Measurements from ENCODE around the gene PCBD2.
"Not testable (repeated sequence)": the region's sequence is repeated elsewhere in the genome, so short reads cannot be mapped to it uniquely, and the experiment has no call there.

The PCBD2 gene
- total RNA-seq: 11.9 to 20.1 (median 15.9) reads per million in 3 donors

- H3K4me1 ChIP-seq (ENCODE audit: control insufficient read depth, insufficient read depth, low read length, poor library complexity, severe bottlenecking): no peaks in the 10 kb centered on the region
These were observed at the start of gene PCBD2 for GRCh38 chr5:134904610-134905245. TSS of gene PCBD2 (plus strand) at chr5:134905131. CDS start at chr5:134905140, 9 bp downstream.

DNA sequence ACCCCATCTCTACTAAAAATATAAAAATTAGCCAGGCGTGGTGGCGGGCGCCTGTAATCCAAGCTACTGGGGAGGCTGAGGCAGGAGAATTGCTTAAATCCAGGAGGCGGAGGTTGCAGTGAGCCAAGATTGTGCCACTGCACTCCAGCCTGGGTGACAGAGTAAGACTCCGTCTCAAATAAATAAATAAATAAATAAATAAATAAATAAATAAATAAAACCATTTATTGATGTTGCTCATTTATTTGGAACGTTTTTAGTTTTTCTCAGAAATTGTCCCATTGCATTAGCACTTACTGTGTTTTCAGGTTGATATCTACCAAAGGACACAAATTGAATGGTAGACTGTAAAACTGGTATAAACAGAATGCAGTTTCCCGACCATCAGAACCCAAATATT lies 48.5 kb upstream of the PCBD2 start:
- H3K36me3 ChIP-seq (ENCODE audit: control insufficient read depth, insufficient read depth, low read length): peaks cover 39% of the 10 kb centered on the region
- H3K27me3 ChIP-seq (replicated peaks; ENCODE audit: control insufficient read depth, insufficient read depth, low read length, poor library complexity, severe bottlenecking); DNase-seq; H3K9me3 ChIP-seq (ENCODE audit: control insufficient read depth, low read length); H3K4me3 ChIP-seq (ENCODE audit: insufficient read depth, low read depth, low read length, poor library complexity, severe bottlenecking); H3K4me1 ChIP-seq (ENCODE audit: control insufficient read depth, insufficient read depth, low read length, poor library complexity, severe bottlenecking); H3K27ac ChIP-seq (ENCODE audit: insufficient read depth, low read length, poor library complexity, severe bottlenecking): not testable (repeated sequence)

More at GRCh38 chr5:134904610-134905245, at the start of gene PCBD2:
- H3K9me3 ChIP-seq (ENCODE audit: control insufficient read depth, low read length): no peaks in the 10 kb centered on the region
- no peaks in the 10 kb centered on the region for H3K27me3 ChIP-seq (replicated peaks; ENCODE audit: control insufficient read depth, insufficient read depth, low read length, poor library complexity, severe bottlenecking)
- peaks cover 4% of the 10 kb centered on the region for H3K36me3 ChIP-seq (ENCODE audit: control insufficient read depth, insufficient read depth, low read length)
- peak within 1 kb of the TSS; percentile 77 for H3K4me3 ChIP-seq (ENCODE audit: insufficient read depth, low read depth, low read length, poor library complexity, severe bottlenecking)
- H3K27ac ChIP-seq (ENCODE audit: insufficient read depth, low read length, poor library complexity, severe bottlenecking): peak within 1 kb of the TSS; percentile 94
- DNase-seq: peak; percentile 79 to 85 (median 82)

DNA sequence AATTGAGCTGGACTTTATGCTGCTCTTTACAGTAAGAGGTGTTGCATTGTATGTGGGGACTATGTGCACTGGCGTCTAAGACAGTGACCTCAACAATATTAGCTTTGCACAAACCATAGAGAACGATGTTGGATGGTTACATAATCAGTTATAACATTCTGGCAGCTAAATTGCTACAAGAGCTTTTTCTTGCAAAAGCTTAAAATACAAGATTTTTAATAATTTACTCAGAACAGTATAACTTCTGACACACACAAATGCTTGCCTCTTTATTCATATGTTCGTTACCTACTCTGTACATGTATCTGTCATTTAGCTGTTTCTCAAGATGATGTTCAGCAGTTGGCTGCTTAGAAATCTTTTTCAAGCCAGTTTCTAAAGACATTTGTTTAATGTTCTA lies 47.5 kb upstream of the PCBD2 start:
- Histone ChIP-seq H3K36me3 (ENCODE audit: control insufficient read depth, insufficient read depth, low read length) (peaks cover 36% of the 10 kb centered on the region), H3K27ac (ENCODE audit: insufficient read depth, low read length, poor library complexity, severe bottlenecking) (no peak overlapping the region), H3K4me3 (ENCODE audit: insufficient read depth, low read depth, low read length, poor library complexity, severe bottlenecking) (no peak overlapping the region), H3K4me1 (ENCODE audit: control insufficient read depth, insufficient read depth, low read length, poor library complexity, severe bottlenecking) (no peaks in the 10 kb centered on the region), H3K27me3 (replicated peaks; ENCODE audit: control insufficient read depth, insufficient read depth, low read length, poor library complexity, severe bottlenecking) (no peaks in the 10 kb centered on the region), H3K9me3 (ENCODE audit: control insufficient read depth, low read length) (no peaks in the 10 kb centered on the region)
- DNase-seq: no peak

DNA sequence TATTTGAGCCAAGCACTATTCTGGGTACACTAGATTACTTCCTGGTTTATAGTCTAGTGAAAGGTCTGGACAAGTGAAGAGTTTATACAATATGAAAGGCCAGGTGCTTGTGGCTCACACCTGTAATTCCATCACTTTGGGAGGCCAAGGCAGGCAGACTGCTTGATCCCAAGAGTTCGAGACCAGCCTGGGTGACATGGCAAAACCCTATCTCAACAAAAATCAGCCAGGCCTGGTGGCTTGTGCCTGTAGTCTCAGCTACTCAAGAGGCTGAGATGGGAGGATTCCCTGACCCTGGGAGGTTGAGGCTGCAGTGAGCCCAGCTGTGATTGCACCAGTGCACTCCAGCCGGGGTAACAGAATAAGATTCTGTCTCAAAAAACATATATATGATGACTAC lies 40.2 kb upstream of the PCBD2 start:
- Histone ChIP-seq H3K4me1 (ENCODE audit: control insufficient read depth, insufficient read depth, low read length, poor library complexity, severe bottlenecking) (no peaks in the 10 kb centered on the region), H3K9me3 (ENCODE audit: control insufficient read depth, low read length) (no peaks in the 10 kb centered on the region), H3K36me3 (ENCODE audit: control insufficient read depth, insufficient read depth, low read length) (no peaks in the 10 kb centered on the region)

GRCh38 chr5:134873494-134873893 lies 31.4 kb upstream of the PCBD2 start:
- Histone ChIP-seq H3K4me1 (ENCODE audit: control insufficient read depth, insufficient read depth, low read length, poor library complexity, severe bottlenecking) (peaks cover 18% of the 10 kb centered on the region), H3K27ac (ENCODE audit: insufficient read depth, low read length, poor library complexity, severe bottlenecking) (peak overlapping the region; percentile 85), H3K9me3 (ENCODE audit: control insufficient read depth, low read length) (no peaks in the 10 kb centered on the region), H3K4me3 (ENCODE audit: insufficient read depth, low read depth, low read length, poor library complexity, severe bottlenecking) (peak overlapping the region; percentile 72), H3K36me3 (ENCODE audit: control insufficient read depth, insufficient read depth, low read length) (no peaks in the 10 kb centered on the region), H3K27me3 (replicated peaks; ENCODE audit: control insufficient read depth, insufficient read depth, low read length, poor library complexity, severe bottlenecking) (no peaks in the 10 kb centered on the region)
- DNase-seq: no peak

More for the DNA sequence above, 40.2 kb upstream of the PCBD2 start:
- no peak for DNase-seq
- Histone ChIP-seq H3K4me3 (ENCODE audit: insufficient read depth, low read depth, low read length, poor library complexity, severe bottlenecking) (no peak overlapping the region), H3K27ac (ENCODE audit: insufficient read depth, low read length, poor library complexity, severe bottlenecking) (no peak overlapping the region), H3K27me3 (replicated peaks; ENCODE audit: control insufficient read depth, insufficient read depth, low read length, poor library complexity, severe bottlenecking) (no peaks in the 10 kb centered on the region)

- H3K9me3 ChIP-seq (ENCODE audit: control insufficient read depth, low read length): no peaks in the 10 kb centered on the region
- peaks cover 18% of the 10 kb centered on the region for H3K4me1 ChIP-seq (ENCODE audit: control insufficient read depth, insufficient read depth, low read length, poor library complexity, severe bottlenecking)
- H3K27me3 ChIP-seq (replicated peaks; ENCODE audit: control insufficient read depth, insufficient read depth, low read length, poor library complexity, severe bottlenecking): no peaks in the 10 kb centered on the region
- DNase-seq: peak; percentile 63 to 70 (median 68)
- H3K4me3 ChIP-seq (ENCODE audit: insufficient read depth, low read depth, low read length, poor library complexity, severe bottlenecking): peak within 1 kb of the TSS; percentile 72
- H3K36me3 ChIP-seq (ENCODE audit: control insufficient read depth, insufficient read depth, low read length): no peaks in the 10 kb centered on the region
- peak within 1 kb of the TSS; percentile 85 for H3K27ac ChIP-seq (ENCODE audit: insufficient read depth, low read length, poor library complexity, severe bottlenecking)
These were observed 30.7 kb upstream of the PCBD2 start, which contains the start of gene TXNDC15 for GRCh38 chr5:134873987-134874830. TSS of gene TXNDC15 (plus strand) at chr5:134874371. CDS start at chr5:134874428, 57 bp downstream.

DNA sequence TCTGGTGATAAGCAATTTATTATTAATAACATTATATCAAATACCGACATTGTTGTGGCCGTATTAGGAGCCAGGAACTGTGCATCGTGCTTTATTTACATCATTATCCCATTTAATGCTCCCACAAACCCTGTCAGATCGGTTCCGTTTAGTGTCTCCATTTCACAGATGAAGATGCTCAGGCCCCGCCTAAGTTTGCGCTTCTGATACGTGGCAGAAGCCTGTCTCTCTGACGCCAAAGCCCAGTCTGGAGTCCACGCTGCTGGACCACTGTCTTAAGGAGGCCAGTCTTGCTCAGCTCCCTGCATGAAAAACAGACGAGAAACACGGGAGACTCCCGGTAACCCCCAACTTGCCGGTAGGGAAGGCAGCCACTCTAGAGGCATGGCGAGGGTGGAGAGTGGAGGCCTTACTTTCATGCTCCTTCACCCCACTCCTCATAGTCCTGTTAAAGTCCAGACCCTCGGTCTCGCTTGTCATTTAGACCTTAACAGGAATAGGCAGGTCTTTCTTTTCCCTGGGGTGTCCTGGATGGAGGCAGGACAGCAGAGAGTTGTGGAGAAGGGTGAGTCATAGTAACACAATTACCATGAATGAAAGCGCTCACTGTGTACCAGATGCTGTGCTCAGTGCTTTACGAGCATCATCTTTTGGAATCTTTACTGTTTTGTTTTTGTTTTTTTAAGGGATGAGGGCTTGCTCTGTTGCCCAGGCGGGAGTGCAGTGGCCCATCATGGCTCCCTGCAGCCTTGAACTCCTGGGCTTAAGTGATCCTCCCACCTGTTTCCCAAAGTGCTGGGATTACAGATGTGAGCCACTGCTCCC lies 29.9 kb upstream of the PCBD2 start:
- Histone ChIP-seq H3K36me3 (ENCODE audit: control insufficient read depth, insufficient read depth, low read length) (no peaks in the 10 kb centered on the region), H3K4me1 (ENCODE audit: control insufficient read depth, insufficient read depth, low read length, poor library complexity, severe bottlenecking) (peaks cover 18% of the 10 kb centered on the region), H3K9me3 (ENCODE audit: control insufficient read depth, low read length) (no peaks in the 10 kb centered on the region), H3K27ac (ENCODE audit: insufficient read depth, low read length, poor library complexity, severe bottlenecking) (peak overlapping the region; percentile 85), H3K27me3 (replicated peaks; ENCODE audit: control insufficient read depth, insufficient read depth, low read length, poor library complexity, severe bottlenecking) (no peaks in the 10 kb centered on the region), H3K4me3 (ENCODE audit: insufficient read depth, low read depth, low read length, poor library complexity, severe bottlenecking) (peak overlapping the region; percentile 72)
- DNase-seq: peak in 1 of 3 donors; percentile 0

GRCh38 chr5:134877159-134877558 lies 27.8 kb upstream of the PCBD2 start:
- H3K36me3 ChIP-seq (ENCODE audit: control insufficient read depth, insufficient read depth, low read length): no peaks in the 10 kb centered on the region
- H3K4me1 ChIP-seq (ENCODE audit: control insufficient read depth, insufficient read depth, low read length, poor library complexity, severe bottlenecking): peaks cover 18% of the 10 kb centered on the region
- H3K4me3 ChIP-seq (ENCODE audit: insufficient read depth, low read depth, low read length, poor library complexity, severe bottlenecking): no peak overlapping the region
- no peak overlapping the region for H3K27ac ChIP-seq (ENCODE audit: insufficient read depth, low read length, poor library complexity, severe bottlenecking)
- DNase-seq: no peak
- H3K27me3 ChIP-seq (replicated peaks; ENCODE audit: control insufficient read depth, insufficient read depth, low read length, poor library complexity, severe bottlenecking): no peaks in the 10 kb centered on the region
- no peaks in the 10 kb centered on the region for H3K9me3 ChIP-seq (ENCODE audit: control insufficient read depth, low read length)

GRCh38 chr5:134878403-134878802 lies 26.5 kb upstream of the PCBD2 start:
- H3K27ac ChIP-seq (ENCODE audit: insufficient read depth, low read length, poor library complexity, severe bottlenecking): no peak overlapping the region
- no peaks in the 10 kb centered on the region for H3K36me3 ChIP-seq (ENCODE audit: control insufficient read depth, insufficient read depth, low read length)
- H3K4me3 ChIP-seq (ENCODE audit: insufficient read depth, low read depth, low read length, poor library complexity, severe bottlenecking): no peak overlapping the region
- no peaks in the 10 kb centered on the region for H3K27me3 ChIP-seq (replicated peaks; ENCODE audit: control insufficient read depth, insufficient read depth, low read length, poor library complexity, severe bottlenecking)
- peaks cover 16% of the 10 kb centered on the region for H3K4me1 ChIP-seq (ENCODE audit: control insufficient read depth, insufficient read depth, low read length, poor library complexity, severe bottlenecking)
- DNase-seq: no peak
- H3K9me3 ChIP-seq (ENCODE audit: control insufficient read depth, low read length): no peaks in the 10 kb centered on the region

Data from effector memory CD4-positive, alpha-beta T cell (primary cell).